Measurements from ENCODE around the gene HARS1.
"Not testable (repeated sequence)": the region's sequence is repeated elsewhere in the genome, so short reads cannot be mapped to it uniquely, and the experiment has no call there.

The HARS1 gene

DNA sequence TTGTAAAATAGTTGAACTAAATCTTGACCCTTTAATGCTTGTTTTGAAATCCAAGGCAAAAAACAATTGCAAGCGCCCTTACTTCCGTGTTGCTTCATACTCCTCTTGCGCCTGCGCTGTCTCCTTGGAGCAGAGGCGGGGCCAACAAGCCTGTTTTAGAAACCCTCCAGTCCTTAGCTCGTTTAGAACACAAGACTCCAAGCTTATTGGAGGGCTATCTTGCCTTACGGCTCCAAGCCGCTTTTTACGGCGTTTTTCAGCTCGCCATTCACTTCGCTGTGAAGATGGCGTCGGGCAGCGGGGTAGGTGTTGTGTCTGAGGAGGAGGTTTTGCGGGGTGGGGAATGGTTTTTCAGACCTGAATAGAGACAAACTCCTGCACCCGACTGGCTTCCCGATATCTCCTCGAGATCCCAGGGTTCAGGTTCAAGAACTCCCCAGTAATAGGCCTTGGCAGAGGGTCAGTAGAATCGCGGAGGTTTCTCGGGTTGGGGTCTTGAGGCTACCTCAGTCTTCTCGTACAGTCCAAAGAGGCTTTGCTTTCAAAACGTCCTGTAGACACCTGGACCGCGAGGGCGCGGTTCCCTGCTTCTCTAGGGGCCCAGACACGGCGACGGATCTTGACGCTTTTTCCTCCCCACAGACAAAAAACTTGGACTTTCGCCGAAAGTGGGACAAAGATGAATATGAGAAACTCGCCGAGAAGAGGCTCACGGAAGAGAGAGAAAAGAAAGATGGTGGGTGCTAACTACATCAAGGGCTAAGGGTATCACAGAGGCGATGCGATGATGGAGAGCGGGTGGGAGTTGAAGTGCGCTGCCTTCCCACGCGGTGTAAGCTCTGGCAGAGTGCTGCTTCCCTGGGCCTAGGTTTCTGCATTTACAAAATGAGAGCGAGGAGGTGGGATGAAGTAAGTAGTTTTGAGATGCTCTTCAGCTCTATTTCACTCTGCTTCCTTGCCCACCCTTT is 9.3 kb upstream of the HARS1 start, which contains the start of gene ZMAT2:
ZMAT2 (plus strand) TSS at position 271 of the 968 bp plus-strand sequence; CDS start at position 285, 14 bp downstream.
- no peaks in the 10 kb centered on the region for H3K27me3 Mint-ChIP-seq
- H3K4me3 Mint-ChIP-seq, result peak within 1 kb of the TSS; percentile 94 to 95
- H3K9me3 Mint-ChIP-seq, result no peaks in the 10 kb centered on the region
- ATAC-seq, result peak; percentile 99
- peaks cover 26% of the 10 kb centered on the region for H3K4me1 Mint-ChIP-seq
- H3K27ac Mint-ChIP-seq, result peak within 1 kb of the TSS; percentile 98 to 99
- peak; percentile 83 to 94 for DNase-seq

- peak overlapping the region; percentile 72 to 75 for H3K27ac Mint-ChIP-seq
- H3K27me3 Mint-ChIP-seq, result no peaks in the 10 kb centered on the region
- H3K9me3 Mint-ChIP-seq, result no peaks in the 10 kb centered on the region
- DNase-seq (no peak), ATAC-seq (no peak)
- H3K4me1 Mint-ChIP-seq, result peaks cover 38% of the 10 kb centered on the region
- no peak overlapping the region for H3K4me3 Mint-ChIP-seq
Observed at GRCh38 chr5:140696891-140697492, 5.8 kb upstream of the HARS1 start.

- no peak for DNase-seq
- Mint-ChIP-seq H3K4me3 (no peak overlapping the region), H3K27me3 (no peaks in the 10 kb centered on the region), H3K9me3 (no peaks in the 10 kb centered on the region), H3K27ac (peak overlapping the region in 1 of 2 donors; percentile 10), H3K4me1 (peaks cover 39% of the 10 kb centered on the region)
- no peak for ATAC-seq
Observed at GRCh38 chr5:140694276-140694675, 3.1 kb upstream of the HARS1 start.

- Mint-ChIP-seq H3K27ac (peak overlapping the region; percentile 98), H3K4me1 (peaks cover 54% of the 10 kb centered on the region), H3K9me3 (no peaks in the 10 kb centered on the region), H3K4me3 (peak overlapping the region; percentile 95 to 100), H3K27me3 (no peaks in the 10 kb centered on the region)
- ATAC-seq, result no peak
- peak in 1 of 2 donors; percentile 16 for DNase-seq
Observed at GRCh38 chr5:140690376-140690932, 716 bp downstream of the HARS1 start.

GRCh38 chr5:140678993-140679392 is 12.2 kb downstream of the HARS1 start:
- Mint-ChIP-seq H3K9me3 (no peaks in the 10 kb centered on the region), H3K4me1 (peaks cover 7% of the 10 kb centered on the region), H3K27me3 (no peaks in the 10 kb centered on the region), H3K4me3 (no peak overlapping the region), H3K27ac (no peak overlapping the region)
- DNase-seq (no peak), ATAC-seq (no peak)

DNA sequence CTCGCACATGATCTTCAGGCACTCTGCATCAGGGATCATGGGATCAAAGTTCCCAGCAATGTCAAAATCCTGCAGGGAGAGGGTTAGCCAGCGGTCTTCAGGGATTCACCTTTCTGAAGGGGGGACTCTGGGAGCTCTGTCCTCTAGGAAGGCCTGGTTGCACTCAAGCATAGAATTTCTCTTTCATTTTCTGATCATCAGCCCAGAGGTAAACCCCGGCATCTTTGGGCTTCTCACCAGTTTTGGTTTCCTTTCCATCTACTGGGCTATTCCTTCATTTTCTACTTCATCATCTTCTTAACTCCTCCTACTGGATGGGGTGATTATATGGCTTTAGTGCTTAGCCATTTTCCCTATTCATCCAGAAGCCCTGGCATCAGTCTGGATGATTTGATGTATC is 13.2 kb downstream of the HARS1 start:
- ATAC-seq, result no peak
- H3K4me3 Mint-ChIP-seq, result no peak overlapping the region
- no peaks in the 10 kb centered on the region for H3K27me3 Mint-ChIP-seq
- H3K4me1 Mint-ChIP-seq, result peaks cover 7% of the 10 kb centered on the region
- no peak for DNase-seq
- no peaks in the 10 kb centered on the region for H3K9me3 Mint-ChIP-seq
- H3K27ac Mint-ChIP-seq, result no peak overlapping the region

DNA sequence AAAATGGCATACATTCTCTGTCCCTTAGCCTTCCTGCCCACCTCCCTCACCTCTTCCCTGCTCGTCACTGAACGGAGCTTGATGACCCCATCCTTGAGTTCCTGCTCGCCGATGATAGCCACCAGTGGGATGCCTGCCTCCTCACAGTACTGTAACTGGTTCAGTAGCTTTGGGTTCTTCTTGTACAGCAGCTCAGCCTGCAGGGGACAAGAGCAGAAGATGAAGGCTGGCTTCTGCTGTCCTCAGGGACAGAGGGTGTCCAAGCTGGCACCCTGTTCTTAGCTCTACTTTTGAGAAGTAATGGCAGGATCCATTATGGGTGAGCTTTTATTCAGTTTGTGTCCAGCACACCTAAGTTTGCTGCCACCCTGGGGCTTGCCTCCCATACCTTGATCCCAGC is 16.5 kb downstream of the HARS1 start:
- Mint-ChIP-seq H3K27me3 (no peaks in the 10 kb centered on the region), H3K4me3 (no peak overlapping the region), H3K9me3 (no peaks in the 10 kb centered on the region), H3K27ac (peak overlapping the region in 1 of 2 donors; percentile 92), H3K4me1 (peaks cover 7% of the 10 kb centered on the region)
- ATAC-seq (no peak), DNase-seq (no peak)

DNA sequence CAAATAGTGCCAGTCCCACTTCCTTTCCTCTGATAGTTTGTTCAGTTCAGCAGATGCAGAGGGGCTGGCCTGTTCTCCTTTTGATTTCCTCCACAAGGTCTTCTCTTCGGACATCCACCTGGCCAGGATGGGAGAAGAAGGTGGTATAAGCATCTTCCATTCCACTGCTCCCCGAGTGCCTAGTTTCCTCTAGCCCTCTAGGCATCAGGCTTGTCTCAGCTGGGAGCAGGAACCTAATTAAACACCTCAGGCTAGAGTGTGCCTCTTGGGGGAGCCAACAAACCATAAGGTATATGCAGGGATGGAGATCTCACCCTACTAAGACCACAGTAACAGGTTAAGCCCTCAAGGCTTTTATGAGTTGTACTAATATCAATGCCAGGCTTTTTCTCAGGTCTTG is 17.0 kb downstream of the HARS1 start:
- no peak for ATAC-seq
- H3K9me3 Mint-ChIP-seq, result no peaks in the 10 kb centered on the region

DNA sequence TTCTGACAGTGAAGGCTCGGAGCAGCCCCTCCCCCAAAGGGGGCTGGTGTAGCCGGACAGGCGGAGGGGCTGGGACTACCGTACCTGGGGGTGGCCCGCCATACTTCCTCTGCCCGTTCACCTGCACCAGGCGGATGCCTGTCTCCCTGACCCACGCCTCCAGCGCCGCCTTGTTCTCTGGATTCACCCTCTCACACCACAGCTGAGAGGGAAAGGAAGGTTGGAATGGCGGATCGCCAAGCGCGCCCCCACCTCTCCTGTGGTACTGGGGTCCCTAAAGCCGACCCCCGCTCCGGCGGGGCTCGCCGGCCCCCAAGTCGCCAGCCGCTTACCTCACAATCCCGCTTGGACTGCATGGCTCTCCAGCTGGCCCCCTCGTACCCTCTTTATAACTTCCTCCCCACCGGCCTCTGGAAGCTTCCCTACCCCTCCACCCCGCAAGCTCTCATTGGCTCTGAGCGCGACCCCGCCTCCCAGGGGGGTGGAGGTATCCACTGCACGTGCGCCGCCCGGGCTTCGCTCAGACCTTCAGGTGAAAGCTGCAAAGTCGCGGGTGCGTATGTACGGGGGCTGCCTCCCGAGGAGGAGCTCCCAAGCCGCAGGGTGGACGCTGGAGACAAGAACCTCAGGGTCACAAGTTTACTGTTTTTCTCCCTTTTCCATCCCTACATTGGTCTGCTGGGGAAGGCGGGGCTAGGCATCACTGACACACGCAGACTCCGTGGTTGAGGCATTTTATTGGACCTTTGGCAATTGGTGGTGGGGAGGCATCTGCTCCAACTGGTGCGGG is 17.8 kb downstream of the HARS1 start, which contains the start of gene DND1:
DND1 (minus strand) TSS at position 390 of the 790 bp plus-strand sequence; CDS start at position 356, 34 bp downstream.
- no peak within 1 kb of the TSS for H3K4me3 Mint-ChIP-seq
- no peak within 1 kb of the TSS for H3K27ac Mint-ChIP-seq
- no peaks in the 10 kb centered on the region for H3K27me3 Mint-ChIP-seq
- no peaks in the 10 kb centered on the region for H3K9me3 Mint-ChIP-seq
- H3K4me1 Mint-ChIP-seq, result peaks cover 11% of the 10 kb centered on the region
- ATAC-seq (peak; percentile 33), DNase-seq (no peak)

More for the DNA sequence above, 17.0 kb downstream of the HARS1 start:
- Mint-ChIP-seq H3K27me3 (no peaks in the 10 kb centered on the region), H3K4me1 (peaks cover 7% of the 10 kb centered on the region), H3K4me3 (no peak overlapping the region), H3K27ac (peak overlapping the region in 1 of 2 donors; percentile 2)
- DNase-seq, result no peak

DNA sequence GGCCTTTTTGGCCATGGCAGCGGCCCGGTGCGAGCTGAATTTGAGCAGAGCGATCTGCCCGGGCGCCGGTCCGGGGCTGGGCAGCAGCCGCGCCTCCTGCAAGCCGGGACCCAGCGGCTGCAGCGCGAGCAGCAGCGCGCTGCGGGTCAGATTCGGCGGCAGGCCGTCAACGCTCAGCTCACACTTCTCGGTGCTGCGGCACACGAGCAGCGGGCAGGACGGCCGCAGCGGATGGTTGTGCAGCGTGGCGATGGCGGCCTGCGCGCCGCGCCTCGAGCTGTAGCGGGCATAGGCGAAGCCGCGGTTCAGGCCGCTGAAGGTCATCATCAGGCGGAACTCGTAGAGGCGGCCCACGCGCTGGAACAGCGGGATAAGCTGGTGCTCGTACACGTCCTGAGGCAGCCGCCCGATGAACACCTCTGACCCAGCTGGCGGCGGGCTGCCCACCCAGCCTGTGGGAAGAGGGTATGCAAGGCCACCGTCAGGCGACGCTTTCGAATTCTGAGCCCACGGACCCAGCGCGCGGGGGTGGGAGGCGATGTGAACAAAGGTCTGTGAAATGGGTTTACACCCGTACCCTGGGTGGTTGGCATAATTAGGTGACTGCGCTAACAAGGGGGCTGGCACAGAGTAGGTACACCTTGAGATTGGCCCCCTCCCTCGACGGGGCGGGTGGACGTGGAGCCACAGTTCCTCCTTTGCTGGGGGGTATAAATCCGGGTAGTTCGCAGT is 18.5 kb downstream of the HARS1 start:
- Mint-ChIP-seq H3K27ac (no peak overlapping the region), H3K4me1 (peaks cover 13% of the 10 kb centered on the region), H3K27me3 (no peaks in the 10 kb centered on the region), H3K4me3 (no peak overlapping the region), H3K9me3 (no peaks in the 10 kb centered on the region)
- peak; percentile 35 for ATAC-seq
- peak in 1 of 2 donors; percentile 31 for DNase-seq

DNA sequence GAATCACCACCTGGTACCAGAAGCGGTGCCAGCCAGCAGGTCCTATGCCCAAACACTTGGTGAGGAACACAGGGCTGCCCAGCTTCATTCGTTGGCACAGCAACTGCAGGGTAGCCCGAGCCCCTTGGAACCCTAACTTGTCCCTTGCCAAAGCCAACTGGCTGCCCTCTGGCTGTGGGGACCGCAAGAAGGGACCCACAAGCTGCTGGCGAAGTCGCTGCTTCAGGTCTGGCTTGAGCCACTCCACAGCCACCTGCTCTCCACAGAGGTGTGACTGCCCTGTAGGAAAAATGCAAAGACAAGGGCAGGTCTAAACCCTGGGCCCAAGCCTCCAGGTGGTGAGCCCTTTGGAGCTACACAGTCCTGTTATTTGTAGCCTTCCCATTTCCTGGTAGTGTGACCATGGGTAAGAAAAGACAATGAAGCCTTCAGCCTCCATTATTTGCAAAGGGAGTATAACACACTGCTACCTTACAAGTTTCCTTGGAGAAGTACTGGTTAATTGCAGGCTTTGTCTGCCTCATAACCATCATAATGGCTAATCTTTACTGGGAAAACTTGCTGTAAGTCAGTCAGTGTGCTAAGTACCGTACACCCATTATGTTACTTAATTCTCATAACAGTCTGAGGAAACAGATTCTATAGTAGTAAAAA is 19.6 kb downstream of the HARS1 start:
- peaks cover 23% of the 10 kb centered on the region for H3K4me1 Mint-ChIP-seq
- DNase-seq (no peak), ATAC-seq (peak; percentile 2)
- H3K9me3 Mint-ChIP-seq, result no peaks in the 10 kb centered on the region
- no peak overlapping the region for H3K27ac Mint-ChIP-seq
- H3K27me3 Mint-ChIP-seq, result no peaks in the 10 kb centered on the region
- H3K4me3 Mint-ChIP-seq, result no peak overlapping the region

- H3K27ac Mint-ChIP-seq, DNase-seq, H3K9me3 Mint-ChIP-seq, H3K27me3 Mint-ChIP-seq, H3K4me3 Mint-ChIP-seq: not testable (repeated sequence)
- ATAC-seq, result peak; percentile 13
- peaks cover 28% of the 10 kb centered on the region for H3K4me1 Mint-ChIP-seq
Observed at GRCh38 chr5:140671035-140671434, 20.1 kb downstream of the HARS1 start.

GRCh38 chr5:140664359-140665119 is 26.6 kb downstream of the HARS1 start, which contains the start of gene WDR55:
Gene WDR55, plus strand, starts transcription at chr5:140664904. Its CDS starts 9 bp downstream, at chr5:140664913.
- no peaks in the 10 kb centered on the region for H3K27me3 Mint-ChIP-seq
- H3K4me1 Mint-ChIP-seq, result peaks cover 37% of the 10 kb centered on the region
- peak; percentile 93 to 95 for DNase-seq
- ATAC-seq, result peak; percentile 98
- peak within 1 kb of the TSS; percentile 96 to 99 for H3K4me3 Mint-ChIP-seq
- H3K9me3 Mint-ChIP-seq, result no peaks in the 10 kb centered on the region
- peak within 1 kb of the TSS; percentile 97 to 99 for H3K27ac Mint-ChIP-seq
